SK-N-SH (cell line): Measurements from ENCODE around the gene STPG2. TPM values are rescaled to one million over a fixed set of nuclear protein-coding genes. Genes with fewer than 3 reads are reported as not detected.

Experiments used
- CTCF ChIA-PET: fragments of 300-600, 350-600 bp; formaldehyde crosslinking; extraction: SDS; loops from one replicate; lab custom pipeline; 2021; lab: Yijun Ruan, JAX
- POLR2A ChIA-PET: fragments of 350-600 bp; sonication (Branson Sonifier 250); formaldehyde crosslinking; extraction: SDS; loops from one replicate; lab custom pipeline; 2020; ENCODE audit warnings: antibody characterized with exemption, inconsistent platforms; lab: Yijun Ruan, JAX
- DNase-seq: peaks from one replicate; pipeline ENCODE4 v3.0.0; 2012
- H2AFZ ChIP-seq: fragments of 200-600 bp; sonication (generic); 2 replicates; pipeline ENCODE4 v1.8.1; 2016; ENCODE audit warnings: antibody characterized with exemption, mild to moderate bottlenecking, low read depth
- H3F3A ChIP-seq: fragments of 200-600 bp; sonication (generic); replicated peaks from 2 replicates; pipeline ENCODE3; 2016; ENCODE audit warnings: antibody characterized with exemption, mild to moderate bottlenecking; ENCODE audit not compliant: insufficient read depth
- H3K27ac ChIP-seq, 2 experiments: fragments of 200-500 bp in 1 of 2; fragments of 200-600 bp in 1 of 2; sonication (Bioruptor generic) in 1 of 2; sonication (generic), shearing (Covaris generic) in 1 of 2; 2 replicates each; pipeline versions ENCODE4 v1.5.1 to v1.6.1; 2014 to 2016; ENCODE audit warnings: low read depth in 2 of 2, inconsistent platforms in 1 of 2, low read length in 1 of 2, mild to moderate bottlenecking in 1 of 2, mixed read lengths in 1 of 2
- H3K27me3 ChIP-seq: fragments of 200-600 bp; sonication (generic), shearing (Covaris generic); 2 replicates; pipeline ENCODE4 v1.6.1; 2016; ENCODE audit warnings: mixed run types; ENCODE audit not compliant: insufficient read depth
- H3K36me3 ChIP-seq, 2 experiments: fragments of 200-500 bp in 1 of 2; fragments of 200-600 bp in 1 of 2; sonication (Bioruptor generic) in 1 of 2; sonication (generic) in 1 of 2; replicated peaks in 1 of 2; 2 replicates each; pipeline versions ENCODE3 to v1.5.1; 2014 to 2016; ENCODE audit warnings: low read length in 1 of 2, mild to moderate bottlenecking in 1 of 2; ENCODE audit not compliant: insufficient read depth in 2 of 2, control insufficient read depth in 1 of 2
- H3K4me1 ChIP-seq, 2 experiments: fragments of 200-500 bp in 1 of 2; fragments of 200-600 bp in 1 of 2; sonication (Bioruptor generic) in 1 of 2; sonication (generic), shearing (Covaris generic) in 1 of 2; 2 replicates each; pipeline versions ENCODE4 v1.5.1 to v1.6.1; 2014 to 2016; ENCODE audit warnings: low read depth in 1 of 2, low read length in 1 of 2, mixed run types in 1 of 2; ENCODE audit not compliant: insufficient read depth in 2 of 2, control insufficient read depth in 1 of 2
- H3K4me2 ChIP-seq: fragments of 200-600 bp; sonication (generic), shearing (Covaris generic); 2 replicates; pipeline ENCODE4 v1.6.1; 2017; ENCODE audit warnings: mixed run types
- H3K4me3 ChIP-seq, 2 experiments: fragments of 200-500 bp in 1 of 2; fragments of 200-600 bp in 1 of 2; sonication (Bioruptor generic) in 1 of 2; sonication (generic), shearing (Covaris generic) in 1 of 2; 2 replicates each; pipeline versions ENCODE4 v1.5.1 to v1.8.1; 2014 to 2016; ENCODE audit warnings: low read depth in 2 of 2, inconsistent platforms in 1 of 2, low read length in 1 of 2, mild to moderate bottlenecking in 1 of 2, mixed read lengths in 1 of 2, moderate library complexity in 1 of 2
- H3K79me2 ChIP-seq: fragments of 200-600 bp; sonication (generic); 2 replicates; pipeline ENCODE4 v1.8.1; 2017; ENCODE audit warnings: mild to moderate bottlenecking; ENCODE audit not compliant: insufficient read depth
- H3K9ac ChIP-seq: fragments of 200-600 bp; sonication (generic); 2 replicates; pipeline ENCODE4 v1.6.1; 2017; ENCODE audit warnings: mixed run types
- H3K9me2 ChIP-seq: fragments of 200-600 bp; sonication (generic); 2 replicates; pipeline ENCODE4 v1.6.1; 2017; ENCODE audit warnings: mixed run types
- H3K9me3 ChIP-seq: fragments of 200-600 bp; sonication (generic); 2 replicates; pipeline ENCODE4 v1.6.1; 2017; ENCODE audit warnings: mixed run types, mild to moderate bottlenecking, moderate library complexity
- H4K20me1 ChIP-seq: fragments of 200-600 bp; sonication (generic); 2 replicates; pipeline ENCODE4 v1.6.1; 2017; ENCODE audit warnings: mild to moderate bottlenecking, mixed run types; ENCODE audit not compliant: insufficient read depth
- CHD2 ChIP-seq: fragments of 150-350 bp; IDR thresholded peaks from 2 replicates; pipeline ENCODE4 v1.6.1; 2018; ENCODE audit warnings: low read length; ENCODE audit not compliant: partially characterized antibody
- CTCF ChIP-seq: fragments of 200-600 bp; sonication (generic); IDR thresholded peaks from 2 replicates; pipeline ENCODE4 v1.6.1; 2017; ENCODE audit warnings: antibody characterized with exemption, mild to moderate bottlenecking, moderate library complexity
- EP300 ChIP-seq, 2 experiments: IDR thresholded peaks; 2 replicates each; pipeline versions ENCODE4 v1.4.0 to v1.6.1; 2012; ENCODE audit warnings: borderline replicate concordance in 1 of 2, low read depth in 1 of 2, low read length in 1 of 2
- FOSL2 ChIP-seq: IDR thresholded peaks from 2 replicates; pipeline ENCODE4 v1.4.0; 2012; ENCODE audit warnings: low read depth, mild to moderate bottlenecking, moderate library complexity, borderline replicate concordance
- FOXJ3 ChIP-seq: sonication (generic); formaldehyde crosslinking; IDR thresholded peaks from 2 replicates; pipeline ENCODE4 v1.5.1; 2020; ENCODE audit warnings: mild to moderate bottlenecking, missing genetic modification reagents
- FOXM1 ChIP-seq: IDR thresholded peaks from 2 replicates; pipeline ENCODE4 v1.4.0; 2012; ENCODE audit warnings: low read depth, mild to moderate bottlenecking
- GABPA ChIP-seq: IDR thresholded peaks from 2 replicates; pipeline ENCODE4 v1.4.0; 2012; ENCODE audit warnings: low read depth, mild to moderate bottlenecking
- GATA2 ChIP-seq: sonication (generic); formaldehyde crosslinking; IDR thresholded peaks from 2 replicates; pipeline ENCODE4 v1.5.0; 2020; ENCODE audit warnings: mild to moderate bottlenecking, missing genetic modification reagents
- JUND ChIP-seq: IDR thresholded peaks from 2 replicates; pipeline ENCODE4 v1.4.0; 2012
- MEF2A ChIP-seq: IDR thresholded peaks from 2 replicates; pipeline ENCODE4 v1.4.0; 2012; ENCODE audit warnings: low read depth, borderline replicate concordance
- NRF1 ChIP-seq: IDR thresholded peaks from 2 replicates; pipeline ENCODE4 v1.6.1; 2012; ENCODE audit warnings: low read depth, mild to moderate bottlenecking, low read length
- PBX3 ChIP-seq: IDR thresholded peaks from 2 replicates; pipeline ENCODE4; 2012
- RAD21 ChIP-seq: IDR thresholded peaks from 2 replicates; pipeline ENCODE4 v1.6.1; 2012; ENCODE audit warnings: mild to moderate bottlenecking, low read length
- RCOR1 ChIP-seq: fragments of 150-350 bp; IDR thresholded peaks from 2 replicates; pipeline ENCODE4 v1.6.1; 2017; ENCODE audit warnings: antibody characterized with exemption, low read length
- RXRA ChIP-seq: IDR thresholded peaks from 2 replicates; pipeline ENCODE4 v1.4.0; 2012; ENCODE audit warnings: low read depth, mild to moderate bottlenecking, borderline replicate concordance
- SIN3A ChIP-seq: IDR thresholded peaks from 2 replicates; pipeline ENCODE4 v1.6.1; 2012; ENCODE audit warnings: low read depth, mild to moderate bottlenecking, low read length, moderate library complexity, borderline replicate concordance
- TAF1 ChIP-seq: IDR thresholded peaks from 2 replicates; pipeline ENCODE4 v1.6.1; 2012; ENCODE audit warnings: low read depth, mild to moderate bottlenecking, low read length, moderate library complexity, borderline replicate concordance
- WGBS: methylation state at CpG from one replicate; pipeline ENCODE4 v1.1.6; 2017; ENCODE audit warnings: low lambda C conversion rate; 5-methylcytosine and 5-hydroxymethylcytosine counted together
- polyA plus RNA-seq, 3 experiments: library from polyadenylated mRNA; depleted of rRNA; stranded (reverse); fragments of >200 nt; gene quantifications; 2 replicates each; pipeline ENCODE4 v1.2.3, GENCODE V29; 2012
- TF ChIP-seq, protein P1 (sequence below): IDR thresholded peaks from 2 replicates; pipeline ENCODE4 v1.4.0; 2012; ENCODE audit warnings: low read depth, borderline replicate concordance

STPG2 gene
- polyA plus RNA-seq, 1 of the 3 experiments (the other 2 are of a cell fraction), result not detected

- no peaks in the 10 kb centered on the region for H4K20me1 ChIP-seq
- TF ChIP-seq GATA2 (CRISPR knock-in tag) (no peak), CHD2 (no peak), FOXM1 (no peak), RCOR1 (no peak), FOXJ3 (CRISPR knock-in tag) (no peak), EP300 (IDR thresholded peaks at IDR 0.05; ENCODE audit: borderline replicate concordance in 1 of 2, low read depth in 1 of 2, low read length in 1 of 2) (no peak), FOSL2 (no peak), CTCF (no peak), JUND (no peak)
- 63% methylated on average over 2 of the region's 2 CpGs for WGBS
- DNase-seq, result no peak
- H3K4me3 ChIP-seq, result no peak overlapping the region
- no peak overlapping the region for H3K9ac ChIP-seq
- H2AFZ ChIP-seq, result no peak overlapping the region
- H3F3A ChIP-seq, result no peaks in the 10 kb centered on the region
- no peak overlapping the region for H3K27ac ChIP-seq
- H3K79me2 ChIP-seq, result no peaks in the 10 kb centered on the region
- H3K4me2 ChIP-seq, result no peak overlapping the region
- no peaks in the 10 kb centered on the region for H3K4me1 ChIP-seq
- no peaks in the 10 kb centered on the region for H3K9me3 ChIP-seq
- no peaks in the 10 kb centered on the region for H3K36me3 ChIP-seq
- no peaks in the 10 kb centered on the region for H3K9me2 ChIP-seq
- ChIA-PET CTCF (interaction anchor here (0.9 to 1.0 kb wide), 2 partner anchors 9 to 14 kb away, joined by 3 read pairs; no protein-coding TSS in a partner anchor), POLR2A (no interaction called here)
- no peaks in the 10 kb centered on the region for H3K27me3 ChIP-seq
Observed at GRCh38 chr4:98000940-98001339, 142.3 kb downstream of the STPG2 start.

- H3K4me3 ChIP-seq, result no peak overlapping the region
- no peaks in the 10 kb centered on the region for H3K36me3 ChIP-seq
- H3K4me1 ChIP-seq, result no peaks in the 10 kb centered on the region
- POLR2A ChIA-PET, result no interaction called here
- 40% methylated on average over 2 of the region's 2 CpGs for WGBS
- TF ChIP-seq GABPA (no peak), MEF2A (no peak), PBX3 (no peak), GATA2 (CRISPR knock-in tag) (no peak), FOXJ3 (CRISPR knock-in tag) (no peak), SIN3A (no peak), NRF1 (no peak), CTCF (no peak), RAD21 (no peak), EP300 (IDR thresholded peaks at IDR 0.05; ENCODE audit: borderline replicate concordance in 1 of 2, low read depth in 1 of 2, low read length in 1 of 2) (no peak), RCOR1 (no peak), RXRA (no peak), TAF1 (no peak)
- TF ChIP-seq, protein P1, sequence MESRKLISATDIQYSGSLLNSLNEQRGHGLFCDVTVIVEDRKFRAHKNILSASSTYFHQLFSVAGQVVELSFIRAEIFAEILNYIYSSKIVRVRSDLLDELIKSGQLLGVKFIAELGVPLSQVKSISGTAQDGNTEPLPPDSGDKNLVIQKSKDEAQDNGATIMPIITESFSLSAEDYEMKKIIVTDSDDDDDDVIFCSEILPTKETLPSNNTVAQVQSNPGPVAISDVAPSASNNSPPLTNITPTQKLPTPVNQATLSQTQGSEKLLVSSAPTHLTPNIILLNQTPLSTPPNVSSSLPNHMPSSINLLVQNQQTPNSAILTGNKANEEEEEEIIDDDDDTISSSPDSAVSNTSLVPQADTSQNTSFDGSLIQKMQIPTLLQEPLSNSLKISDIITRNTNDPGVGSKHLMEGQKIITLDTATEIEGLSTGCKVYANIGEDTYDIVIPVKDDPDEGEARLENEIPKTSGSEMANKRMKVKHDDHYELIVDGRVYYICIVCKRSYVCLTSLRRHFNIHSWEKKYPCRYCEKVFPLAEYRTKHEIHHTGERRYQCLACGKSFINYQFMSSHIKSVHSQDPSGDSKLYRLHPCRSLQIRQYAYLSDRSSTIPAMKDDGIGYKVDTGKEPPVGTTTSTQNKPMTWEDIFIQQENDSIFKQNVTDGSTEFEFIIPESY, result no peak
- TF ChIP-seq, all 33 proteins: peak for 0
- no peaks in the 10 kb centered on the region for H3K9me2 ChIP-seq
- H3K9me3 ChIP-seq, result no peaks in the 10 kb centered on the region
- no peaks in the 10 kb centered on the region for H3F3A ChIP-seq
- no peak overlapping the region for H3K4me2 ChIP-seq
- DNase-seq, result no peak
- H4K20me1 ChIP-seq, result no peaks in the 10 kb centered on the region
- no peaks in the 10 kb centered on the region for H3K27me3 ChIP-seq
- CTCF ChIA-PET, result no interaction called here
- H3K27ac ChIP-seq, result no peak overlapping the region
- no peak overlapping the region for H2AFZ ChIP-seq
- H3K9ac ChIP-seq, result no peak overlapping the region
- H3K79me2 ChIP-seq, result no peaks in the 10 kb centered on the region
Observed at GRCh38 chr4:97998203-97998602, 145.1 kb downstream of the STPG2 start.
